ENCODE results near the gene SLC31A2. TPM values are rescaled to one million over a fixed set of nuclear protein-coding genes. Genes with fewer than 3 reads are reported as not detected.

Gene SLC31A2
- total RNA-seq, 1 donor from 2014 or later = 17.0 TPM

- DNase-seq = no peak
Observed at GRCh38 chr9:113186137-113186755, 35.4 kb downstream of the SLC31A2 start.

- no peak for DNase-seq
Observed at GRCh38 chr9:113187929-113188595, 37.3 kb downstream of the SLC31A2 start.

- no peak for DNase-seq
Observed at GRCh38 chr9:113192455-113192854, 41.6 kb downstream of the SLC31A2 start.

- no peak for DNase-seq
Observed at GRCh38 chr9:113199683-113200329, 49.0 kb downstream of the SLC31A2 start.

- DNase-seq = no peak
Observed at GRCh38 chr9:113205432-113205831, 54.6 kb downstream of the SLC31A2 start.

- no peak for DNase-seq
Observed at GRCh38 chr9:113205861-113206260, 55.1 kb downstream of the SLC31A2 start.

- no peak for DNase-seq
Observed at GRCh38 chr9:113210815-113211214, 60.0 kb downstream of the SLC31A2 start.

Other genes with a start within 250 kb of the SLC31A2 start
- 2.7 TPM for gene ZNF883, start 138.8 kb upstream of the SLC31A2 start, total RNA-seq
- 5.5 TPM for gene ZFP37, start 94.3 kb upstream of the SLC31A2 start, total RNA-seq
- 24.3 TPM for gene FKBP15, start 70.3 kb downstream of the SLC31A2 start, total RNA-seq
- gene SLC31A1, start 70.5 kb downstream of the SLC31A2 start, total RNA-seq = 24.6 TPM
- gene CDC26, start 124.6 kb downstream of the SLC31A2 start, total RNA-seq = 23.6 TPM
- 20.1 TPM for gene PRPF4, start 124.7 kb downstream of the SLC31A2 start, total RNA-seq
- 0.20 TPM for gene RNF183, start 152.4 kb downstream of the SLC31A2 start, total RNA-seq
- gene WDR31, start 189.3 kb downstream of the SLC31A2 start, total RNA-seq = 2.3 TPM
- gene BSPRY, start 198.5 kb downstream of the SLC31A2 start, total RNA-seq = 3.9 TPM
- gene HDHD3, start 226.0 kb downstream of the SLC31A2 start, total RNA-seq = 7.3 TPM

Measured in skin of body (tissue), 2 donors.